A172 (cell line): ENCODE measurements around the gene USP6NL. TPM values are rescaled to one million over a fixed set of nuclear protein-coding genes. Genes with fewer than 3 reads are reported as not detected.

Experiments
- DNase-seq: peaks from one replicate; pipeline ENCODE4 v3.0.0-alpha.2; 2015; ENCODE audit warnings: low spot score
- total RNA-seq: library from RNA; depleted of rRNA; stranded (reverse); fragments of >200 nt; shearing (Covaris generic); gene quantifications from 2 replicates; pipeline ENCODE4 v1.2.3, GENCODE V29; 2014; rRNA removed

USP6NL gene
- total RNA-seq, 1 experiment from 2014 or later: 19.8 TPM

GRCh38 chr10:11415095-11415494, 196.4 kb downstream of the USP6NL start:
- DNase-seq: no peak

- no peak for DNase-seq
These were observed 197.0 kb downstream of the USP6NL start for GRCh38 chr10:11414314-11415038.

GRCh38 chr10:11411926-11412545, 199.4 kb downstream of the USP6NL start:
- no peak for DNase-seq

- DNase-seq: no peak
These were observed 202.1 kb downstream of the USP6NL start for GRCh38 chr10:11409357-11409756.

- no peak for DNase-seq
These were observed 203.5 kb downstream of the USP6NL start for GRCh38 chr10:11407939-11408338.

GRCh38 chr10:11406746-11407145, 204.7 kb downstream of the USP6NL start:
- DNase-seq: no peak

- no peak for DNase-seq
These were observed 206.5 kb downstream of the USP6NL start for GRCh38 chr10:11404901-11405300.

Other genes with a start within 250 kb of the USP6NL start
- gene ECHDC3, start 130.7 kb upstream of the USP6NL start, total RNA-seq: not detected in 2 replicates
- 18.5 and 23.8 TPM in 2 replicates for gene PROSER2, start 211.7 kb upstream of the USP6NL start, total RNA-seq